H9 (cell line): Measurements from ENCODE around the gene RCAN1. TPM values are rescaled to one million over a fixed set of nuclear protein-coding genes. Genes with fewer than 3 reads are reported as not detected.

Source experiments
- DNase-seq: peaks from one replicate; pipeline ENCODE4 v3.0.0-alpha.2; 2017
- H2AFZ ChIP-seq: one replicate; pipeline ENCODE4 v1.6.1; 2013; ENCODE audit warnings: mild to moderate bottlenecking, low read length, control low read depth, moderate library complexity
- H2AK5ac ChIP-seq: 2 replicates; pipeline ENCODE4 v1.6.1; 2013; ENCODE audit warnings: low read length, control low read depth, mixed read lengths; ENCODE audit not compliant: insufficient read length
- H2BK120ac ChIP-seq: one replicate; pipeline ENCODE4 v1.6.1; 2013; ENCODE audit warnings: low read depth, mild to moderate bottlenecking, low read length, control low read depth, inconsistent platforms; ENCODE audit not compliant: poor library complexity, severe bottlenecking
- H2BK12ac ChIP-seq: 2 replicates; pipeline ENCODE4 v1.6.1; 2013; ENCODE audit warnings: low read length, control low read depth, mixed read lengths, low read depth; ENCODE audit not compliant: insufficient read length
- H2BK15ac ChIP-seq: 2 replicates; pipeline ENCODE4 v1.6.1; 2013; ENCODE audit warnings: low read depth, low read length, control low read depth
- H2BK20ac ChIP-seq: one replicate; pipeline ENCODE4 v1.6.1; 2013; ENCODE audit warnings: low read depth, mild to moderate bottlenecking, low read length, control low read depth, inconsistent platforms; ENCODE audit not compliant: poor library complexity, severe bottlenecking
- H2BK5ac ChIP-seq: 2 replicates; pipeline ENCODE4 v1.6.1; 2013; ENCODE audit warnings: low read length, control low read depth, mixed read lengths; ENCODE audit not compliant: insufficient read length
- H3K14ac ChIP-seq: 2 replicates; pipeline ENCODE4 v1.6.1; 2013; ENCODE audit warnings: low read length, control low read depth; ENCODE audit not compliant: insufficient read depth
- H3K18ac ChIP-seq: 2 replicates; pipeline ENCODE4 v1.6.1; 2013; ENCODE audit warnings: low read depth, mild to moderate bottlenecking, mixed read lengths, low read length, control low read depth; ENCODE audit not compliant: insufficient read length
- H3K23ac ChIP-seq: 2 replicates; pipeline ENCODE4 v1.6.1; 2013; ENCODE audit warnings: low read length, control low read depth, mixed read lengths, low read depth; ENCODE audit not compliant: insufficient read length
- H3K23me2 ChIP-seq: 2 replicates; pipeline ENCODE4 v1.6.1; 2013; ENCODE audit warnings: low read depth, mild to moderate bottlenecking, mixed read lengths, low read length, control low read depth; ENCODE audit not compliant: insufficient read length, poor library complexity, severe bottlenecking
- H3K27ac ChIP-seq: 2 replicates; pipeline ENCODE4 v1.5.1; 2013; ENCODE audit warnings: low read length, control low read depth, mixed read lengths, low read depth; ENCODE audit not compliant: insufficient read length
- H3K27me3 ChIP-seq: 2 replicates; pipeline ENCODE4 v1.6.1; 2013; ENCODE audit warnings: low read length, control low read depth, inconsistent platforms; ENCODE audit not compliant: insufficient read depth
- H3K4ac ChIP-seq: 2 replicates; pipeline ENCODE4 v1.6.1; 2013; ENCODE audit warnings: low read depth, mild to moderate bottlenecking, control low read depth, inconsistent platforms, low read length, moderate library complexity
- H3K4me1 ChIP-seq: 2 replicates; pipeline ENCODE4 v1.6.1; 2013; ENCODE audit warnings: low read length, control low read depth, inconsistent platforms; ENCODE audit not compliant: insufficient read depth
- H3K4me2 ChIP-seq: 2 replicates; pipeline ENCODE4 v1.6.1; 2013; ENCODE audit warnings: low read length, control low read depth, mixed read lengths; ENCODE audit not compliant: insufficient read length, insufficient read depth
- H3K56ac ChIP-seq: 2 replicates; pipeline ENCODE4 v1.6.1; 2013; ENCODE audit warnings: low read depth, mild to moderate bottlenecking, mixed read lengths, low read length, control low read depth; ENCODE audit not compliant: insufficient read length
- H3K79me1 ChIP-seq: 2 replicates; pipeline ENCODE4 v1.6.1; 2013; ENCODE audit warnings: low read depth, mild to moderate bottlenecking, moderate library complexity, low read length, control low read depth, inconsistent platforms; ENCODE audit not compliant: insufficient read depth, poor library complexity, severe bottlenecking
- H3K79me2 ChIP-seq: 2 replicates; pipeline ENCODE4 v1.6.1; 2013; ENCODE audit warnings: low read length, control low read depth, inconsistent platforms; ENCODE audit not compliant: insufficient read depth
- H3K9ac ChIP-seq: 2 replicates; pipeline ENCODE4 v1.6.1; 2013; ENCODE audit warnings: low read length, control low read depth, mixed read lengths; ENCODE audit not compliant: insufficient read length; ENCODE audit errors: extremely low read depth
- H3K9me3 ChIP-seq: one replicate; pipeline ENCODE4 v1.6.1; 2013; ENCODE audit warnings: low read depth, low read length, inconsistent platforms; ENCODE audit not compliant: control insufficient read depth
- H3T11ph ChIP-seq: one replicate; pipeline ENCODE4 v1.6.1; 2013; ENCODE audit warnings: mild to moderate bottlenecking, low read length, control low read depth, inconsistent platforms
- H4K20me1 ChIP-seq: one replicate; pipeline ENCODE4 v1.6.1; 2013; ENCODE audit not compliant: control insufficient read depth, insufficient read length, insufficient read depth
- H4K5ac ChIP-seq: 2 replicates; pipeline ENCODE4 v1.6.1; 2013; ENCODE audit warnings: low read depth, mild to moderate bottlenecking, mixed read lengths, low read length, control low read depth; ENCODE audit not compliant: insufficient read length
- H4K8ac ChIP-seq: replicated peaks from 2 replicates; pipeline ENCODE4 v1.6.1; 2013; ENCODE audit warnings: low read length, control low read depth, mixed read lengths, low read depth; ENCODE audit not compliant: insufficient read length
- H4K91ac ChIP-seq: 2 replicates; pipeline ENCODE4 v1.6.1; 2013; ENCODE audit warnings: low read depth, mild to moderate bottlenecking, moderate library complexity, mixed read lengths, low read length, control low read depth; ENCODE audit not compliant: insufficient read length
- H3K27ac Mint-ChIP-seq, 3 experiments: 2 replicates in 2 of 3; 3 replicates in 1 of 3; pipeline ENCODE4 v1.8.0; 2020 to 2021; ENCODE audit warnings: mixed read lengths in 3 of 3, mild to moderate bottlenecking in 1 of 3, moderate library complexity in 1 of 3
- H3K27me3 Mint-ChIP-seq: 2 replicates; pipeline ENCODE4 v1.8.0; 2021; ENCODE audit warnings: low read depth, mild to moderate bottlenecking, moderate library complexity, mixed read lengths
- H3K36me3 Mint-ChIP-seq, 3 experiments: 2 replicates in 2 of 3; 3 replicates in 1 of 3; pipeline ENCODE4 v1.8.0; 2020 to 2021; ENCODE audit warnings: low read depth in 3 of 3, mixed read lengths in 3 of 3; ENCODE audit not compliant: insufficient read depth in 1 of 3
- H3K4me1 Mint-ChIP-seq, 2 experiments: 2 replicates each; pipeline ENCODE4 v1.8.0; 2020; ENCODE audit warnings: mixed read lengths in 2 of 2
- H3K4me3 Mint-ChIP-seq, 2 experiments: 2 replicates in 1 of 2; 3 replicates in 1 of 2; pipeline ENCODE4 v1.8.0; 2020 to 2021; ENCODE audit warnings: mild to moderate bottlenecking in 2 of 2, mixed read lengths in 2 of 2, moderate library complexity in 1 of 2
- H3K9me3 Mint-ChIP-seq, 2 experiments: 2 replicates in 1 of 2; 3 replicates in 1 of 2; pipeline ENCODE4 v1.8.0; 2020; ENCODE audit warnings: mild to moderate bottlenecking in 2 of 2, mixed read lengths in 2 of 2, moderate library complexity in 1 of 2
- WGBS: extraction: QIAGEN DNeasy Blood & Tissue Kit; methylation state at CpG from one replicate; pipeline ENCODE4 v1.1.7; 2013; ENCODE audit warnings: missing lambda C conversion rate, low lambda C conversion rate, mixed read lengths; ENCODE audit not compliant: insufficient read length; ENCODE audit errors: extremely low coverage; 5-methylcytosine and 5-hydroxymethylcytosine counted together
- total RNA-seq: library from RNA; stranded (reverse); gene quantifications from 2 replicates; pipeline ENCODE4 v1.2.1, GENCODE V29; 2021
- TF ChIP-seq, protein P1 (sequence below): fragments of 200-600 bp; sonication (generic); conservative IDR thresholded peaks from 3 replicates; pipeline ENCODE4 v1.8.0; 2021; ENCODE audit warnings: antibody characterized with exemption, mild to moderate bottlenecking

The RCAN1 gene
- total RNA-seq, 1 experiment from 2014 or later: 7.0 TPM

DNA sequence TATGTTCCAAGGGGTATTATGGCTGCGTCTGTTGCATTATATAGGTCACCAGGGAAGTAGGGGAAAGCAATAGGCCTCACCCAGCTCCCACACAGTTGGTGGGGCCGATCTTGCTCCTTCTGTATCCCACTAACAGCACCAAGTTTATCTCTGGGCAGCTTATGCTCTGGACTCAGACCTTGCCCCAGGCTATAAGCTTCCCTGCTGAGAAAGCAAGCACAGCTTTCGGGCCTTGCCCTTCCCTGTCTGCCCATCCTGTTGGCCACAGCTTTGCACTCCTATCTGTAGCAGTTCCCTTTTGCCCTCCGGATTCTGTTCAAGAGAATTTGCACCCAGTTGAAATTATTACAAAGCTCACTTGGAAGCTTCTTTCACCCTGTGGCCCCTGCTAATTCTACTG lies 115.8 kb downstream of the RCAN1 start:
- H3K4ac ChIP-seq: no peak overlapping the region
- Mint-ChIP-seq H3K27me3 (peaks cover 4% of the 10 kb centered on the region; the same call in 1 of the 2 replicates), H3K9me3 (peaks cover 11 to 13% of the 10 kb centered on the region in 2 experiments), H3K27ac (no peak overlapping the region), H3K36me3 (no peaks in the 10 kb centered on the region), H3K4me1 (peaks cover 0 to 8% of the 10 kb centered on the region in 2 experiments; a peak in 1 of 4 replicates), H3K4me3 (no peak overlapping the region)
- no peak overlapping the region for H3K4me2 ChIP-seq
- H4K91ac ChIP-seq: no peak overlapping the region
- no peaks in the 10 kb centered on the region for H4K20me1 ChIP-seq
- TF ChIP-seq, protein P1, sequence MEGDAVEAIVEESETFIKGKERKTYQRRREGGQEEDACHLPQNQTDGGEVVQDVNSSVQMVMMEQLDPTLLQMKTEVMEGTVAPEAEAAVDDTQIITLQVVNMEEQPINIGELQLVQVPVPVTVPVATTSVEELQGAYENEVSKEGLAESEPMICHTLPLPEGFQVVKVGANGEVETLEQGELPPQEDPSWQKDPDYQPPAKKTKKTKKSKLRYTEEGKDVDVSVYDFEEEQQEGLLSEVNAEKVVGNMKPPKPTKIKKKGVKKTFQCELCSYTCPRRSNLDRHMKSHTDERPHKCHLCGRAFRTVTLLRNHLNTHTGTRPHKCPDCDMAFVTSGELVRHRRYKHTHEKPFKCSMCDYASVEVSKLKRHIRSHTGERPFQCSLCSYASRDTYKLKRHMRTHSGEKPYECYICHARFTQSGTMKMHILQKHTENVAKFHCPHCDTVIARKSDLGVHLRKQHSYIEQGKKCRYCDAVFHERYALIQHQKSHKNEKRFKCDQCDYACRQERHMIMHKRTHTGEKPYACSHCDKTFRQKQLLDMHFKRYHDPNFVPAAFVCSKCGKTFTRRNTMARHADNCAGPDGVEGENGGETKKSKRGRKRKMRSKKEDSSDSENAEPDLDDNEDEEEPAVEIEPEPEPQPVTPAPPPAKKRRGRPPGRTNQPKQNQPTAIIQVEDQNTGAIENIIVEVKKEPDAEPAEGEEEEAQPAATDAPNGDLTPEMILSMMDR: no peak
- H3K79me1 ChIP-seq: no peaks in the 10 kb centered on the region
- no peak overlapping the region for H2BK15ac ChIP-seq
- no peak overlapping the region for H4K5ac ChIP-seq
- H3K23me2 ChIP-seq: no peaks in the 10 kb centered on the region
- no peak for DNase-seq
- no peaks in the 10 kb centered on the region for H3K27me3 ChIP-seq
- H3K56ac ChIP-seq: no peak overlapping the region
- no peak overlapping the region for H3K27ac ChIP-seq
- H3T11ph ChIP-seq: no peak overlapping the region
- H2BK120ac ChIP-seq: no peak overlapping the region
- H2BK20ac ChIP-seq: no peak overlapping the region
- H3K14ac ChIP-seq: no peak overlapping the region
- no peak overlapping the region for H2BK5ac ChIP-seq
- H2AK5ac ChIP-seq: no peak overlapping the region
- H3K79me2 ChIP-seq: no peaks in the 10 kb centered on the region
- H2BK12ac ChIP-seq: no peak overlapping the region
- no peak overlapping the region for H3K23ac ChIP-seq
- no CpG with 5 or more reads among the region's 4 CpGs for WGBS
- H2AFZ ChIP-seq: no peak overlapping the region
- no peak overlapping the region for H4K8ac ChIP-seq
- no peak overlapping the region for H3K9ac ChIP-seq
- no peaks in the 10 kb centered on the region for H3K9me3 ChIP-seq
- no peak overlapping the region for H3K18ac ChIP-seq
- no peaks in the 10 kb centered on the region for H3K4me1 ChIP-seq
